Measurements from ENCODE around the gene PHF5A.
"Not testable (repeated sequence)": the region's sequence is repeated elsewhere in the genome, so short reads cannot be mapped to it uniquely, and the experiment has no call there.

GRCh38 chr22:41434361-41435003, 34.0 kb downstream of the PHF5A start:
- TF ChIP-seq TAF1 (conservative IDR thresholded peaks at IDR 0.05); YY1 (IDR thresholded peaks at IDR 0.05); REST (IDR thresholded peaks at IDR 0.05); CTCF (IDR thresholded peaks at IDR 0.05; ENCODE audit: low read depth, low read length, missing input control); ATF3 (IDR thresholded peaks at IDR 0.05); MAX (IDR thresholded peaks at IDR 0.05); JUND (IDR thresholded peaks at IDR 0.05); SP1 (IDR thresholded peaks at IDR 0.05); GABPA (IDR thresholded peaks at IDR 0.05 in 1 of 2, conservative IDR thresholded peaks at IDR 0.05 in 1 of 2); EGR1 (IDR thresholded peaks at IDR 0.05; ENCODE audit: low read depth in 2 of 2); FOXA1 (IDR thresholded peaks at IDR 0.05); ZBTB33 (IDR thresholded peaks at IDR 0.05); HNF4G (IDR thresholded peaks at IDR 0.05): not testable (repeated sequence)
- peak in 1 of 2 donors; percentile 29 for TF ChIP-seq RAD21 (IDR thresholded peaks at IDR 0.05)

All from liver (tissue), 3 donors.